Measurements from ENCODE around the gene RMRP.

GRCh38 chr9:35618325-35618727, 39.5 kb downstream of the RMRP start, which contains the start of gene CD72:
- TF ChIP-seq CTCF (conservative IDR thresholded peaks at IDR 0.05; ENCODE audit: low read depth, low read length) (no peak), EZH2 (IDR thresholded peaks at IDR 0.05; ENCODE audit: low read length, unreplicated experiment) (no peak)
